Heart right ventricle (tissue), 16 donors: ENCODE results near the gene LCORL. TPM values are rescaled to one million over a fixed set of nuclear protein-coding genes. Genes with fewer than 3 reads are reported as not detected.

Experiments used
- ATAC-seq, 8 donors: fragments of 200-7000 bp; cut with Tn5 transposase; one replicate each; pipeline ENCODE4 v1.9.1; 2020; ENCODE audit warnings: mild to moderate bottlenecking in 8 of 8, moderate library complexity in 8 of 8, moderate number of reproducible peaks in 1 of 8
- DNase-seq, 2 donors: peaks; one replicate each; pipeline ENCODE4 v3.0.0-alpha.2; 2020
- H3K27ac ChIP-seq, 10 donors: fragments of 200-600 bp; sonication (generic) in 2 of 10; one replicate each; pipeline versions ENCODE4 v1.5.0 to v1.8.0; 2020 to 2022; ENCODE audit warnings: mild to moderate bottlenecking in 3 of 10
- H3K27me3 ChIP-seq, 7 donors: fragments of 200-600 bp; one replicate each; pipeline ENCODE4 v1.8.0; 2021 to 2022; ENCODE audit warnings: mild to moderate bottlenecking in 2 of 7
- H3K36me3 ChIP-seq, 9 donors: fragments of 200-600 bp; sonication (generic) in 1 of 9; one replicate each; pipeline versions ENCODE4 v1.5.0 to v1.8.0; 2020 to 2022; ENCODE audit warnings: mild to moderate bottlenecking in 2 of 9
- H3K4me1 ChIP-seq, 9 donors: fragments of 200-600 bp; sonication (generic) in 1 of 9; one replicate each; pipeline versions ENCODE4 v1.5.0 to v1.8.0; 2020 to 2022; ENCODE audit warnings: mild to moderate bottlenecking in 4 of 9
- H3K4me3 ChIP-seq, 10 donors: fragments of 200-600 bp; sonication (generic) in 2 of 10; one replicate each; pipeline versions ENCODE4 v1.5.0 to v1.8.0; 2020 to 2022; ENCODE audit warnings: mild to moderate bottlenecking in 7 of 10, moderate library complexity in 2 of 10
- H3K9me3 ChIP-seq, 11 donors: fragments of 200-600 bp in 10 of 11; sonication (generic) in 2 of 11; one replicate each; pipeline versions ENCODE4 v1.5.0 to v1.8.0; 2013 to 2022; ENCODE audit warnings: mild to moderate bottlenecking in 2 of 11, control low read depth in 1 of 11, moderate library complexity in 1 of 11
- CTCF ChIP-seq, 9 donors: fragments of 200-600 bp; sonication (generic) in 2 of 9; IDR thresholded peaks; one replicate each; pipeline versions ENCODE4 v1.5.0 to v1.8.0; 2021 to 2022; ENCODE audit warnings: antibody characterized with exemption in 9 of 9, mild to moderate bottlenecking in 5 of 9, moderate library complexity in 1 of 9
- whole genome bisulfite sequencing, 2 donors: extraction: QIAGEN DNeasy Blood & Tissue Kit; methylation state at CpG; one replicate each; pipeline ENCODE4 v1.1.7; 2013; ENCODE audit warnings: inconsistent platforms in 1 of 2; 5-methylcytosine and 5-hydroxymethylcytosine counted together
- intact Hi-C, 10 donors: fragments of 100-400 bp; cut with DNase I; formaldehyde crosslinking; loops; one replicate each; pipeline versions ENCODE4 v1.11.1 to v1.14.2; 2022
- long read RNA-seq, 3 donors: library from polyadenylated mRNA; unstranded; transcript quantifications; one replicate each; pipeline ENCODE4 v2.0.0, GENCODE V29; 2020 to 2021
- polyA plus RNA-seq, 2 donors: library from polyadenylated mRNA; stranded (reverse); fragments of 200-250 nt; gene quantifications; one replicate each; pipeline ENCODE4 v1.2.3, GENCODE V29; 2013
- total RNA-seq, 10 donors: library from RNA; stranded (reverse); fragmentation: NEBNext Ultra II Directional in 3 of 10; extraction: Animal tissue kit (Norgen Biotek cat#: 25700) in 3 of 10; gene quantifications; one replicate each; pipeline versions ENCODE4 v1.2.1 to v1.2.4, GENCODE V29; 2021 to 2023
- donor health status: Arrhythmogenic right ventricular cardiomyopathy.
- donor health status: ischemic (EF 13 %, LVEDD 7.1; RV severe dilation, severe dysfunction).
- donor health status: healthy with polysubstance abuse.
- donor health status: DM: no; HTN: yes; CAD: no.
- donor health status: DM: no; HTN: no; CAD: no.
- donor health status: ischemic (EF 25% LVEDD 6.9; RV normal size, moderate dysfunction).
- donor health status: ischemic (EF 25% LVEDD 5.7; RV mildly dilated, moderate dysfunction).
- donor health status: healthy.
- donor health status: DM: yes; HTN: yes; CAD: no.
- donor health status: Ischemic cardiomyopathy.
- donor health status: ischemic (EF 35%, LVEDD 5.7; RV mildly dilated, moderate dysfunction).
- donor health status: nonischemic (EF 11% LVEDD 7.7; RV severe dilation, severe dysfunction).
- donor health status: DM: yes; HTN: yes; CAD: no.
- donor health status: PGD.
- donor health status: ischemic (EF 29% LVEDD 5.4; RV normal size, mild dysfunction).
- donor health status: nonischemic (EF 23%, LVEDD 6.1; RV moderate dilation, normal function).

The LCORL gene
- total RNA-seq (10 to 100 TPM in 2 of 10 donors, 1 to 10 TPM in 8; 4.1 to 11.1 (median 7.2) TPM), polyA plus RNA-seq (1 to 10 TPM; 1.7 to 1.8 TPM)
- long read RNA-seq, donor 1, full-length matches to known transcripts, result 3 of 6 reads
- long read RNA-seq, donor 1, partial matches to known transcripts, result 1 of 6 reads
- long read RNA-seq, donor 1, other reads (novel, unspliced or antisense), result 2 of 6 reads
- long read RNA-seq, donor 2, full-length matches to known transcripts, result 4 of 5 reads
- long read RNA-seq, donor 2, partial matches to known transcripts, result 0 of 5 reads
- long read RNA-seq, donor 2, other reads (novel, unspliced or antisense), result 1 of 5 reads
- long read RNA-seq, donor 3, full-length matches to known transcripts, result 3 of 9 reads
- long read RNA-seq, donor 3, partial matches to known transcripts, result 1 of 9 reads
- long read RNA-seq, donor 3, other reads (novel, unspliced or antisense), result 5 of 9 reads

GRCh38 chr4:18021720-18022571 is at the start of gene LCORL:
LCORL (minus strand) TSS chr4:18021755; CDS start chr4:18021751, 4 bp downstream.
- ATAC-seq, result peak; percentile 91 to 97 (median 96)
- DNase-seq, result peak; percentile 90 to 93
- H3K4me3 ChIP-seq, result peak within 1 kb of the TSS; percentile 74 to 98 (median 91)
- no peaks in the 10 kb centered on the region for H3K9me3 ChIP-seq
- no peaks in the 10 kb centered on the region for H3K36me3 ChIP-seq
- peak within 1 kb of the TSS; percentile 87 to 98 (median 94) for H3K27ac ChIP-seq
- peaks cover 0 to 20% (median 14%) of the 10 kb centered on the region in 9 donors for H3K4me1 ChIP-seq
- H3K27me3 ChIP-seq, result no peaks in the 10 kb centered on the region
- TF ChIP-seq CTCF (IDR thresholded peaks at IDR 0.05), result peak in 4 of 9 donors; percentile 14 to 23 (median 20)
- intact Hi-C loops, result loop anchor here in 7 of 10 donors (1.0 to 10.0 kb wide), 6 partner anchors 197 to 217 kb away; partner anchors contain the start of genes DCAF16 (in 4 of the 7) and NCAPG (in 4 of the 7)
- 0 to 1% methylated on average over 68 to 71 of the region's 71 CpGs for WGBS, 2 donors

GRCh38 chr4:18069810-18070209 is 48.3 kb upstream of the LCORL start:
- Histone ChIP-seq H3K9me3 (no peaks in the 10 kb centered on the region), H3K27ac (peak overlapping the region in 1 of 10 donors; percentile 33), H3K27me3 (peaks cover 0 to 4% (median 0%) of the 10 kb centered on the region in 7 donors), H3K4me1 (peaks cover 0 to 5% (median 0%) of the 10 kb centered on the region in 9 donors), H3K36me3 (no peaks in the 10 kb centered on the region), H3K4me3 (no peak overlapping the region)
- TF ChIP-seq CTCF (IDR thresholded peaks at IDR 0.05), result no peak
- DNase-seq, result no peak
- ATAC-seq, result peak in 3 of 8 donors; percentile 24 to 29 (median 26)
- 56 to 63% methylated on average over 4 of the region's 4 CpGs for WGBS, 2 donors
- intact Hi-C loops, result loop anchor here in 1 of 10 donors (10.0 kb wide), 1 partner anchor 295 kb away; no protein-coding TSS in a partner anchor

- no peak for DNase-seq
- Histone ChIP-seq H3K4me3 (no peak overlapping the region), H3K36me3 (no peaks in the 10 kb centered on the region), H3K4me1 (peaks cover 0 to 5% (median 0%) of the 10 kb centered on the region in 9 donors), H3K27ac (no peak overlapping the region), H3K9me3 (peaks cover 0 to 19% (median 15%) of the 10 kb centered on the region in 11 donors), H3K27me3 (peaks cover 0 to 4% (median 0%) of the 10 kb centered on the region in 7 donors)
- ATAC-seq, result no peak
- no peak for TF ChIP-seq CTCF (IDR thresholded peaks at IDR 0.05)
- 81 to 83% methylated on average over 2 of the region's 2 CpGs for WGBS, 2 donors
- intact Hi-C loops, result no loop called here
Observed at GRCh38 chr4:18067031-18067430, 45.5 kb upstream of the LCORL start.

GRCh38 chr4:18063079-18063478 is 41.5 kb upstream of the LCORL start:
- Histone ChIP-seq H3K36me3 (no peaks in the 10 kb centered on the region), H3K27me3 (no peaks in the 10 kb centered on the region), H3K27ac (no peak overlapping the region), H3K9me3 (peaks cover 0 to 19% (median 15%) of the 10 kb centered on the region in 11 donors), H3K4me3 (no peak overlapping the region), H3K4me1 (peaks cover 0 to 1% (median 0%) of the 10 kb centered on the region in 9 donors)
- ATAC-seq (no peak), DNase-seq (no peak)
- intact Hi-C loops, result loop anchor here in 1 of 10 donors (5.0 kb wide), 1 partner anchor 1731 kb away; no protein-coding TSS in a partner anchor
- TF ChIP-seq CTCF (IDR thresholded peaks at IDR 0.05), result no peak
